Measurements from ENCODE around the gene BCHE. TPM values are rescaled to one million over a fixed set of nuclear protein-coding genes. Genes with fewer than 3 reads are reported as not detected.

Gene BCHE
- total and polyA plus RNA-seq, 2 of the 13 experiments (the other 11 are each of a cell fraction or from before 2014, with no cell fraction given) = not detected

GRCh38 chr3:165778456-165778855 is 58.8 kb downstream of the BCHE start (continued):
- no peak for TF ChIP-seq BRF2 (CRISPR knock-in tag; IDR thresholded peaks at IDR 0.05)
- TF ChIP-seq STAG1 (CRISPR knock-in tag; IDR thresholded peaks at IDR 0.05) = no peak
- no peak for TF ChIP-seq ZBTB21 (CRISPR knock-in tag; IDR thresholded peaks at IDR 0.05)

GRCh38 chr3:165775824-165776223 is 61.4 kb downstream of the BCHE start:
- DNase-seq (ENCODE audit: low spot score) = no peak
- ChIA-PET POLR2A (no interaction called here), CTCF (ENCODE audit: low intra/inter-chr PET ratio, low total read pairs) (no interaction called here)
- Histone ChIP-seq H3K4me3 (replicated peaks in 1 of 3; ENCODE audit: insufficient read depth in 1 of 3, low read depth in 2 of 3, low read length in 3 of 3) (no peak overlapping the region), H4K20me1 (ENCODE audit: insufficient read depth, low read length) (no peaks in the 10 kb centered on the region), H3K4me2 (ENCODE audit: low read depth, low read length) (no peak overlapping the region), H3K9ac (ENCODE audit: insufficient read depth, low read depth, low read length) (no peak overlapping the region), H3K4me1 (ENCODE audit: insufficient read depth, low read length) (no peaks in the 10 kb centered on the region), H3K36me3 (replicated peaks in 1 of 2; ENCODE audit: control insufficient read depth in 1 of 2, insufficient read depth in 2 of 2, low read length in 2 of 2) (no peaks in the 10 kb centered on the region), H3K27me3 (ENCODE audit: control insufficient read depth in 1 of 2, insufficient read depth in 2 of 2, low read length in 2 of 2) (no peaks in the 10 kb centered on the region), H3K79me2 (ENCODE audit: insufficient read depth, low read length) (no peaks in the 10 kb centered on the region), H3K9me3 (ENCODE audit: low read length) (no peaks in the 10 kb centered on the region), H2AFZ (ENCODE audit: low read length) (no peak overlapping the region), H3K27ac (ENCODE audit: extremely low read length, insufficient read depth, low read length) (no peak overlapping the region)
- no peak for ATAC-seq
- TF ChIP-seq ZBTB43 (CRISPR knock-in tag; conservative IDR thresholded peaks at IDR 0.05) (no peak), MAFF (IDR thresholded peaks at IDR 0.05; ENCODE audit: low read depth, low read length) (peak; percentile 52; the same call in 1 of the 2 replicates), POGZ (CRISPR knock-in tag; IDR thresholded peaks at IDR 0.05) (no peak), DBP (CRISPR knock-in tag; IDR thresholded peaks at IDR 0.05; ENCODE audit: not compliant biosample characterization) (no peak), MAFK (conservative IDR thresholded peaks at IDR 0.05 in 1 of 2, IDR thresholded peaks at IDR 0.05 in 1 of 2; ENCODE audit: low read length in 2 of 2) (peak; percentile 9 to 50; a peak in 2 of 4 replicates), NFE2L2 (IDR thresholded peaks at IDR 0.05; ENCODE audit: low read length) (no peak), ZNF709 (CRISPR knock-in tag; IDR thresholded peaks at IDR 0.05) (no peak), ZNF619 (CRISPR knock-in tag; IDR thresholded peaks at IDR 0.05) (no peak), ZNF580 (CRISPR knock-in tag; IDR thresholded peaks at IDR 0.05; ENCODE audit: borderline replicate concordance, low read depth) (no peak)
- no peak for FAIRE-seq
- BruUV-seq (replicated peaks) = no TSS peak
- intact Hi-C loops (cut with micrococcal nuclease; ENCODE audit: unreplicated experiment) = no loop called here
- in situ Hi-C loops (cut with HindIII; ENCODE audit: extremely low pct_ligation_motif_present, low pct_unique_long_range_greater_than_20kb) = no loop called here
- 49% methylated on average over 3 of the region's 3 CpGs for WGBS (ENCODE audit: low lambda C conversion rate)
